Loucy (cell line): ENCODE data around the gene EHD2.

Experiments used
- H2AFZ ChIP-seq: fragments of 200-600 bp; sonication (generic); 2 replicates; pipeline ENCODE4 v1.6.0; 2016; ENCODE audit warnings: antibody characterized with exemption, mild to moderate bottlenecking, low read length, moderate library complexity
- H3F3A ChIP-seq: fragments of 200-600 bp; 2 replicates; pipeline ENCODE4 v1.6.0; 2016; ENCODE audit warnings: antibody characterized with exemption, low read depth, mild to moderate bottlenecking
- H3K27me3 ChIP-seq: fragments of 200-600 bp; sonication (generic); 2 replicates; pipeline ENCODE4 v1.6.1; 2014; ENCODE audit warnings: low read length, mild to moderate bottlenecking; ENCODE audit not compliant: insufficient read depth, poor library complexity, severe bottlenecking
- H3K36me3 ChIP-seq: fragments of 200-600 bp; sonication (generic); 2 replicates; pipeline ENCODE4 v1.6.1; 2016; ENCODE audit warnings: low read length; ENCODE audit not compliant: insufficient read depth
- H3K4me1 ChIP-seq: fragments of 200-600 bp; sonication (generic); 2 replicates; pipeline ENCODE4 v1.5.1; 2014; ENCODE audit warnings: low read length, mild to moderate bottlenecking; ENCODE audit not compliant: insufficient read depth, poor library complexity, severe bottlenecking
- H3K4me2 ChIP-seq: fragments of 200-600 bp; sonication (generic); 2 replicates; pipeline ENCODE4 v1.6.0; 2014; ENCODE audit warnings: antibody characterized with exemption, low read length, low read depth, mild to moderate bottlenecking; ENCODE audit not compliant: poor library complexity, severe bottlenecking
- H3K4me3 ChIP-seq: fragments of 200-600 bp; sonication (generic); 2 replicates; pipeline ENCODE4 v1.5.1; 2014; ENCODE audit warnings: low read length, mild to moderate bottlenecking, mixed read lengths; ENCODE audit not compliant: poor library complexity, severe bottlenecking
- H3K79me2 ChIP-seq: fragments of 200-600 bp; sonication (generic); 2 replicates; pipeline ENCODE4 v1.6.1; 2014; ENCODE audit warnings: low read length; ENCODE audit not compliant: insufficient read depth
- H3K9ac ChIP-seq: fragments of 200-600 bp; sonication (generic); 2 replicates; pipeline ENCODE4 v1.6.0; 2014; ENCODE audit warnings: mild to moderate bottlenecking, low read depth, low read length, moderate library complexity; ENCODE audit not compliant: poor library complexity, severe bottlenecking
- H3K9me2 ChIP-seq: fragments of 200-600 bp; sonication (generic); replicated peaks from 2 replicates; pipeline ENCODE4 v1.6.1; 2016; ENCODE audit warnings: low read depth, low read length, mixed read lengths
- H3K9me3 ChIP-seq: fragments of 200-600 bp; sonication (generic); 2 replicates; pipeline ENCODE4 v1.6.1; 2014; ENCODE audit warnings: mild to moderate bottlenecking, antibody characterized with exemption, low read length, low read depth; ENCODE audit not compliant: insufficient read depth
- H4K20me1 ChIP-seq: fragments of 200-600 bp; sonication (generic); 2 replicates; pipeline ENCODE4 v1.6.0; 2014; ENCODE audit warnings: antibody characterized with exemption, low read length, mild to moderate bottlenecking; ENCODE audit not compliant: insufficient read depth, poor library complexity, severe bottlenecking
- CTCF ChIP-seq: fragments of 200-600 bp; sonication (generic); conservative IDR thresholded peaks from 2 replicates; pipeline ENCODE4 v1.5.1; 2014; ENCODE audit warnings: mild to moderate bottlenecking, antibody characterized with exemption, low read length
- EZH2phosphoT487 ChIP-seq: fragments of 200-600 bp; IDR thresholded peaks from 2 replicates; pipeline ENCODE4 v1.6.1; 2018; ENCODE audit warnings: antibody characterized with exemption, mild to moderate bottlenecking, moderate library complexity, borderline replicate concordance

EHD2 gene

DNA sequence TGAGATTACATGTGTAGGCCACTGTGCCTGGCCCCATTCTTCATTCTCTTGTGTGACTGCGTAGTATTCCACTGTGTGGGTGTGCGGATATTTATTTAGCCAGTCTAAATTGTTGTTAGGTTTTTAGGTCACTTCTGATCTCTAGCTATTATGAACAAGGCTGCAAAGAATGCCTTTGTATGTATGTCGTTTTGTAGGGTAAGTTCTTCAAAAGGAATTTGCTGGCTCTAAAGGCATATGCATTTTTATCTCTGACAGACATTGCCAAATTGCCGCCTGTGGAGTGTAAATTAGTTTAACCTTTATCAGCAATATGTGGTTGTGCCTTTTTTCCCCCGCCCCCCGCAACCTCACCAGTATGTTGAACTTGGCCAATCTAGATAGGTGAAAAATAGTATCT is 30.3 kb upstream of the EHD2 start:
- Histone ChIP-seq H2AFZ (no peak overlapping the region), H3K4me3 (no peak overlapping the region), H3K36me3 (0 out of 2 replicates have a peak, but pooled peaks cover 3% of the 10 kb centered on the region), H3K27me3 (no peaks in the 10 kb centered on the region), H3K79me2 (no peaks in the 10 kb centered on the region), H3K9ac (no peak overlapping the region), H3K4me1 (no peaks in the 10 kb centered on the region), H3K9me3 (no peaks in the 10 kb centered on the region), H3F3A (no peaks in the 10 kb centered on the region), H3K9me2 (no peaks in the 10 kb centered on the region), H3K4me2 (no peak overlapping the region), H4K20me1 (no peaks in the 10 kb centered on the region)
- TF ChIP-seq CTCF = no peak
- TF ChIP-seq EZH2phosphoT487 = no peak

- Histone ChIP-seq H3K9me2 (no peaks in the 10 kb centered on the region), H3K79me2 (no peaks in the 10 kb centered on the region), H3K4me2 (no peak overlapping the region), H3K9ac (no peak overlapping the region), H3K9me3 (no peaks in the 10 kb centered on the region), H4K20me1 (no peaks in the 10 kb centered on the region), H3K4me3 (no peak overlapping the region), H3F3A (no peaks in the 10 kb centered on the region), H2AFZ (no peak overlapping the region), H3K27me3 (no peaks in the 10 kb centered on the region), H3K36me3 (no peaks in the 10 kb centered on the region; the same call in 1 of the 2 replicates), H3K4me1 (no peaks in the 10 kb centered on the region)
- no peak for TF ChIP-seq CTCF
- TF ChIP-seq EZH2phosphoT487 = no peak
These were observed 26.4 kb upstream of the EHD2 start for GRCh38 chr19:47686679-47687450.

GRCh38 chr19:47687906-47688305 is 25.3 kb upstream of the EHD2 start:
- Histone ChIP-seq H3K27me3 (no peaks in the 10 kb centered on the region), H2AFZ (no peak overlapping the region), H3K4me3 (no peak overlapping the region), H3K9me3 (no peaks in the 10 kb centered on the region), H3K9me2 (no peaks in the 10 kb centered on the region), H3K4me2 (no peak overlapping the region), H3K4me1 (no peaks in the 10 kb centered on the region), H3K36me3 (no peaks in the 10 kb centered on the region; the same call in 1 of the 2 replicates), H3F3A (no peaks in the 10 kb centered on the region), H4K20me1 (no peaks in the 10 kb centered on the region), H3K79me2 (no peaks in the 10 kb centered on the region), H3K9ac (no peak overlapping the region)
- TF ChIP-seq EZH2phosphoT487 (no peak), CTCF (no peak)
